Activated T-helper 1 cell treated with Interleukin-2 at 50 U/mL for 16 hours (primary cell): ENCODE data around the gene CHCHD1.
"Not testable (repeated sequence)": the region's sequence is repeated elsewhere in the genome, so short reads cannot be mapped to it uniquely, and the experiment has no call there.

Experiments
- DNase-seq: peaks from one replicate; pipeline ENCODE4 v3.0.0-alpha.2; 2020; ENCODE audit warnings: low read depth

Gene CHCHD1

GRCh38 chr10:73781879-73782748 lies at the start of gene CHCHD1:
Gene CHCHD1, plus strand, starts transcription at chr10:73782048. Its CDS starts 28 bp downstream, at chr10:73782076.
- peak; percentile 85 for DNase-seq

GRCh38 chr10:73732426-73732825 lies 49.4 kb upstream of the CHCHD1 start:
- no peak for DNase-seq

- no peak for DNase-seq
Measured at GRCh38 chr10:73732931-73733623, 48.8 kb upstream of the CHCHD1 start.

GRCh38 chr10:73734028-73734720 lies 47.7 kb upstream of the CHCHD1 start:
- DNase-seq, result no peak

- no peak for DNase-seq
Measured at GRCh38 chr10:73734796-73735305, 47.0 kb upstream of the CHCHD1 start.

GRCh38 chr10:73740501-73741254 lies 41.2 kb upstream of the CHCHD1 start:
- not testable (repeated sequence) for DNase-seq

- no peak for DNase-seq
Measured at GRCh38 chr10:73742454-73742734, 39.5 kb upstream of the CHCHD1 start.

GRCh38 chr10:73743327-73743904 lies 38.4 kb upstream of the CHCHD1 start:
- no peak for DNase-seq

GRCh38 chr10:73743905-73744663 lies 37.8 kb upstream of the CHCHD1 start, which contains the start of gene SEC24C:
Gene SEC24C, plus strand, starts transcription at chr10:73744372. Its CDS starts 2,461 bp downstream, at chr10:73746833.
- DNase-seq, result peak; percentile 89

GRCh38 chr10:73744664-73744975 lies 37.2 kb upstream of the CHCHD1 start:
- DNase-seq, result peak; percentile 18

- no peak for DNase-seq
Measured at GRCh38 chr10:73746721-73747120, 35.1 kb upstream of the CHCHD1 start.

- DNase-seq, result no peak
Measured at GRCh38 chr10:73750819-73751218, 31.0 kb upstream of the CHCHD1 start.

GRCh38 chr10:73756183-73756582 lies 25.7 kb upstream of the CHCHD1 start:
- no peak for DNase-seq

- no peak for DNase-seq
Measured at GRCh38 chr10:73758704-73759511, 22.9 kb upstream of the CHCHD1 start.

GRCh38 chr10:73759512-73760115 lies 22.2 kb upstream of the CHCHD1 start:
- peak; percentile 41 for DNase-seq

- no peak for DNase-seq
Measured at GRCh38 chr10:73761781-73762180, 20.1 kb upstream of the CHCHD1 start.

GRCh38 chr10:73762915-73763314 lies 18.9 kb upstream of the CHCHD1 start:
- DNase-seq, result no peak

- DNase-seq, result no peak
Measured at GRCh38 chr10:73763343-73763742, 18.5 kb upstream of the CHCHD1 start.

GRCh38 chr10:73765066-73765465 lies 16.8 kb upstream of the CHCHD1 start:
- no peak for DNase-seq

GRCh38 chr10:73768881-73769280 lies 13.0 kb upstream of the CHCHD1 start:
- DNase-seq, result peak; percentile 52
